Stimulated activated naive CD8-positive, alpha-beta T cell treated with anti-CD3 and anti-CD28 coated beads, Interleukin-15, Interleukin-2, amounts not matched to agents 100 ng/mL and 50 ng/mL, for 24 hours (primary cell): ENCODE measurements around the gene SELENOS.
"Not testable (repeated sequence)": the region's sequence is repeated elsewhere in the genome, so short reads cannot be mapped to it uniquely, and the experiment has no call there.

Experiments used
- H3K27ac Mint-ChIP-seq: one replicate; pipeline ENCODE4 v1.8.0; 2021; ENCODE audit warnings: mild to moderate bottlenecking, mixed read lengths
- H3K27me3 Mint-ChIP-seq: one replicate; pipeline ENCODE4 v1.8.0; 2021; ENCODE audit warnings: mixed read lengths
- H3K36me3 Mint-ChIP-seq: one replicate; pipeline ENCODE4 v1.8.0; 2021; ENCODE audit warnings: low read depth, mixed read lengths
- H3K4me1 Mint-ChIP-seq: one replicate; pipeline ENCODE4 v1.8.0; 2021; ENCODE audit warnings: low read depth, mixed read lengths
- H3K4me3 Mint-ChIP-seq: one replicate; pipeline ENCODE4 v1.8.0; 2021; ENCODE audit warnings: mild to moderate bottlenecking, mixed read lengths
- H3K9me3 Mint-ChIP-seq: one replicate; pipeline ENCODE4 v1.8.0; 2021; ENCODE audit warnings: mixed read lengths

Gene SELENOS

DNA sequence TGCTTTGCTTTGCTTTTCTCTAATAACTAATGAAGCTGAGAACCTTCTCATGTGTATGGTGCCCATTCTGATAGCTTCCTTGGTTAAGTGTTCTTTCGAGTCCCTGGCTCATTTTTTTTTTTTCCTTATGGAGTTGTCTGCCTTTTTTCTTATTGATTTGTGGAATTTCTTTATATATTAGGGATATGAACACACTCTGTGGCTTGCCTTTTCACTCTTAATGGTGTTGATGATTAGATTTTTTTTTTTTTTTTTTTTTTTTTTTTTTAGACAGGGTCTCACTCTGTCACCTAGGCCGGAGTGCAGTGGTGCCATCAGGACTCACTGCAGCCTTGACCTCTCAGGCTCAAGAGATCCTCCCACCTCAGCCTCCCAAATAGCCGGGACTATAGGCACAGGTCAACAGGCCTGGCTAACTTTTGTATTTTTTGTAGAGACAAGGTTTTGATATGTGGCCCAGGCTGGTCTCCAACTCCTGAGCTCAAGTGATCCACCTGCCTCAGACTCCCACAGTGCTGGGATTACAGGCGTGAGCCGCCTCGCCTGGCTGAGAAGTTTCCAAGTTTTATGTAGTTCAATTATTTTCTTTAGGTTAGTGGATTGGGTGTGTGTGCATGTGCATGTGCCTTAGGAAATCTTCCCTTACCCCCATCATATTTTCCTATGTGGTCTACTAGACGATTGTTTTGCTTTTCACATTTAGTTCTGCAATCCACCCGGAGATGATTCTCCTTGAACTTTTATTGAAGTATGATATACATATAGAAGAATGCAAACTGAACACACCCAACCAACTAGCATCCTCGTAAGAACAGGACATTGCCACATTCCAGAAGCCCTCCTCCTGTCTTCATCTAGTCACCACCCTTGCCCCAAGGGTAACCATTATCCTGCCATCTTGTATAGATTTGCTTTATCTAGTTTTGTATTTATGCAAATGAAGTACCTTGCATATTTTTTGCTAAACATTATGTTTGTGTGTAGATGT lies 19.4 kb upstream of the SELENOS start:
- Mint-ChIP-seq H3K36me3 (peaks cover 29% of the 10 kb centered on the region), H3K4me1 (peaks cover 35% of the 10 kb centered on the region), H3K27ac (no peak overlapping the region), H3K9me3 (no peaks in the 10 kb centered on the region), H3K4me3 (peak overlapping the region; percentile 98), H3K27me3 (no peaks in the 10 kb centered on the region)

DNA sequence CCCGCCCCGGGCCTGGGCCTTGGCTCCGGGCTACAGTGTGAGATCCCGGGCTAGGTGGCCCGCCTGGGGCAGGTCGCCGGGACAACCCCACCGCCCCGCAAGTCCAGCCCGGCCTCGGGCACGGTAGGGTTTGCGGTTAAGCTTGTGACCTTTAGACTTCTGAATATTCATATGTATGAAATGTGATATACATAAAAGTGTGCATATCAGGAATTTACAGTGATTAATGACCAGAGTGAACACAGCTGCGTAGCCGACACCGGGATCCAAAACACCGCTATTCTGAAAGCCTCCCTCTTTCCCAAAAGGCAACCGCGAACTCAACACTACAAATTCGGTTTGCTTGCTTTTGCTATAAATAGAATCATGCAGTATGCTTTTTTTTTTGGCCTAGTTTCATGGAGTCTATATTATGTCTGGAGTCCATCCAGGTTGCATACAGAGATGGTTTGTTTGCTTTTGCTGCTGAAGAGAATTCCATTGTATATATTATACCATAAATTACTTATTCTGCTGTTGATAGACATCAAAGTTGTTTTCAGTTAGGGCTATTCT lies 18.4 kb upstream of the SELENOS start:
- H3K9me3 Mint-ChIP-seq, result no peaks in the 10 kb centered on the region
- peak overlapping the region; percentile 91 for H3K27ac Mint-ChIP-seq
- peaks cover 40% of the 10 kb centered on the region for H3K4me1 Mint-ChIP-seq
- H3K27me3 Mint-ChIP-seq, result no peaks in the 10 kb centered on the region
- H3K4me3 Mint-ChIP-seq, result peak overlapping the region; percentile 98
- H3K36me3 Mint-ChIP-seq, result peaks cover 36% of the 10 kb centered on the region

DNA sequence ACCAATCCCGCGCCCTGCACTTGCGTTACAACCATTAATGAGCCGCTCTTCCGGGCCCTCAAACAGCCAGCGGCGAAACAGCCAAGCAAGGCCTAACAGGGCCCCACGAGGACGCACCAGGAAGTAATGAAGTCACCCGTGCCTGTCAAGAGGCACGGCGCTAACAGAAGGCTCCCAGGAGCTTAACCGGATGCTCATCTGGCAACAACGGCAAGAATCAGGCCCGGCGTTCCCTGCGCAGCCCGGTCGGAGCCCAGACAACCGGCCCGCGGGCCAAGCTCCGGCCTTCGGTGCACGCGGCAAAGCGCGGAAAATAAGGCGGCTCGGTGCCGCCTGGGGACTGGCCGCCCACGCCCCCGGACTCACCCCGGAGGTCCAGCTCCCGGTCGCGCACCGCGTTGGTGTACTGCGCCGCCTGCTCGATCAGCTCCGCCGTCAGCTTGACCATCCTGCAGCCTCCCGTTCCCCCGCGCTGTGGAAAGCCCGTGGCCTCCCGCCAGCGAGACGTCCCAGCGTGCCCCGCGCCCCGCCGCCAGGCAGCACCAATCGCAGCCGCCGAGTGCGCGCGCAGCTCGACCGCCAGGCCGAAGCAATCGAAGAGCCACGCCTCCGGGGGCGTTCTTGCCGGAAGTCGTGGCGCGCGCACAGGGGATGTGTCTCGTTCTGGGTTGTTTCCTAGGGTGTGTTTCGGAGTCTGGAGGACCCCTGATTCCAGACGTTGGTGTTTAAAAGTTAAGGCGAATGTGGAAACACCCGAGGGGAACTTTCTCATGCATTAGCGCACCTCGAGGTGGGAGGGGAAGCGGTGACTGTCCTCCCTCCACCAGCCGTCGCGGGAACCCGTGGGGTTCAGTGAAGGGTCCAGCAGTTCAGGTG lies 17.7 kb upstream of the SELENOS start, which contains the start of gene SNRPA1:
TSS of gene SNRPA1 (minus strand) at position 518 of the 876 bp plus-strand sequence. CDS start at position 448, 70 bp downstream.
- Mint-ChIP-seq H3K36me3 (peaks cover 43% of the 10 kb centered on the region), H3K4me1 (peaks cover 47% of the 10 kb centered on the region), H3K27me3 (no peaks in the 10 kb centered on the region), H3K27ac (peak within 1 kb of the TSS; percentile 99), H3K4me3 (peak within 1 kb of the TSS; percentile 98), H3K9me3 (no peaks in the 10 kb centered on the region)

DNA sequence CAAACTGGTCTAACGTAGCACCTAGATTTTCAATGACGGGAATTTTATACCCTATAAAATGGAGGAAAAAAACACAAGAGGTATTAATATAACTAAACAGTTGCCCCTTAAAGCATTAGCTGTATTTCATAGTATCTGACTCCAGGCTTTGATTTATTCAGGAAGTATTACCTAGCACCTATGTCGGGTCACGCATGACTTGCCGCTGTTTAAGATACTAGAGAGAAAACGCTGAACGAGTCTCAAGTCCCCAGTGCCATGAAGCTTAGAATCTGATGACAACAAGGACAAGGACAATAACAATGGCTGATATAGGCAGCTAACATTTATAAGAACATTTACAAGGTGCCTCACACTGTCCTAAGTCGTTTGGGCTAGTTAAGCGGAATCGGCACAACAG lies 15.8 kb upstream of the SELENOS start:
- no peaks in the 10 kb centered on the region for H3K9me3 Mint-ChIP-seq
- H3K4me1 Mint-ChIP-seq, result peaks cover 60% of the 10 kb centered on the region
- H3K27ac Mint-ChIP-seq, result peak overlapping the region; percentile 99
- H3K27me3 Mint-ChIP-seq, result no peaks in the 10 kb centered on the region
- H3K4me3 Mint-ChIP-seq, result peak overlapping the region; percentile 98
- H3K36me3 Mint-ChIP-seq, result peaks cover 60% of the 10 kb centered on the region

DNA sequence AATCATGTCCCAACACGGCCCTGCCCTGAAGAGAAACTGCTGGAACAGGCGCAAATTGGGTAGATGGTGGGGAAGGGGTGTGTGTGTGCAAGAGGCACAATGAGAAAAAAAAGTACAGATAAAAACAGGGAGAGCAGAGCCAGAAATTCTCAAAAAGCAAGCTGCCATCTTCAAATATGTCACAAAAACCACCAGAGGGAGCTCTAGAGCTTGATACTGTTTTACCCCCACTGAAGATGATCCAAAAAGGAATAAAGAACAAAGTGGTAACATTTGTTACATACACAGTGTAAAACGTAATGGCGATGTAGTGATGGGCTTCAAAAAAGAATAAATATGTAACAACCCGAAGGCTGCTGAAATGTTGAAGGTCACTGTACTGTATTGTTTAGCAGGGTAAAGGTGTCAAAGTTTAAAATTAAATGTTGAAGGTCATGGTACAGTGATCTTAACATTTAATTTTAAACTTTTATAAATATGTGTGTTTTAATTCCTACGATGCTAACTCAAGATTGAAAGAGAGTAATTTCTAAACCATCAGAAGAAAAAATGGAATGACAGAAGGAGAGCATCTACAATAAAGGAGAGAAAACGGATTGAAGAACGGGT lies 11.7 kb upstream of the SELENOS start:
- Mint-ChIP-seq H3K27ac (peak overlapping the region; percentile 2), H3K9me3 (no peaks in the 10 kb centered on the region), H3K4me1 (peaks cover 54% of the 10 kb centered on the region), H3K36me3 (peaks cover 92% of the 10 kb centered on the region), H3K4me3 (no peak overlapping the region), H3K27me3 (no peaks in the 10 kb centered on the region)

DNA sequence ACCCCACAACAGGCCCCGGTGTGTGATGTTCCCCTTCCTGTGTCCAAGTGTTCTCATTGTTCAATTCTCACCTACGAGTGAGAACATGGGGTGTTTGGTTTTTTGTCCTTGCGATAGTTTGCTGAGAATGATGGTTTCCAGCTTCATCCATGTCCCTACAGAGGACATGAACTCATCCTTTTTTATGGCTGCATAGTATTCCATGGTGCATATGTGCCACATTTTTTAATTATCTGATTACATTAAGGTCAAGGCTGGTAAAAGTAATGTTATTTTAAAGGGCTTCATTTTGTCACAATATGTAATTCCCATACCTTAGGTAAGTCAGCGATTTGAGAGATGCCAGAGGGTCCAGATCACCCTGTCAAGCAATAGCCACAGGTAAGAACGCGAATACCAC lies 10.1 kb upstream of the SELENOS start:
- H3K9me3 Mint-ChIP-seq, H3K4me3 Mint-ChIP-seq, H3K27me3 Mint-ChIP-seq: not testable (repeated sequence)
- H3K4me1 Mint-ChIP-seq, result peaks cover 40% of the 10 kb centered on the region
- peak overlapping the region; percentile 31 for H3K27ac Mint-ChIP-seq
- peaks cover 93% of the 10 kb centered on the region for H3K36me3 Mint-ChIP-seq

DNA sequence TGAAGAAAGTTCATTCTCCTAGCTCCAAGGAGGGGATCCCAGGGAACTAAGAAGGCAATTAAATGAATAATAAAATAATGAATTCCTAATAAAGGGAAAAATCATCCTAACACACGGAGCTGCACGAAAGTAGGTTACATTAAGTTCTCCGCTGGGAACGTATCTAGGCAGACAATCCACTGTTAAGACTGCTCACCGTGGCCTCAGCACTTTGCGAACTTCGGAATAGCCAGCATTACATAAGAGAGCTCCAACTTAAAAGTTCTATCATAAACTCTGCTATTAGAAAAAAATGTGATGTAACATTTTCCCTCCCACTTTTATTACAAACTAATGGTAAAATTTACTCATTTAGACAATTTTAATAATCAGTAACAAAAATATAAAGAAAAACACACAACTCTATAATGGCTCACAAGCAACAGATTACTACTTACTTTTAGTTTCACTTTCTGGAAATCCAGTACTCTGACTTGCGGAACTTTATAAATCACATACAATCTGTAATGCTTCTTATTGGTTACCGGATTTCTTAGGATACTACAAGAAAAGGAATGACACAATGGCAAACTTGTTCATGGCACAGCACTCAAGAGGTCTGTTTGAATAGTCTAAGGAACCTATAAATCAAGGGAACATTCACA lies 9.3 kb upstream of the SELENOS start:
- Mint-ChIP-seq H3K27me3 (no peaks in the 10 kb centered on the region), H3K36me3 (peaks cover 93% of the 10 kb centered on the region), H3K4me3 (no peak overlapping the region), H3K4me1 (peaks cover 33% of the 10 kb centered on the region), H3K27ac (no peak overlapping the region), H3K9me3 (no peaks in the 10 kb centered on the region)

DNA sequence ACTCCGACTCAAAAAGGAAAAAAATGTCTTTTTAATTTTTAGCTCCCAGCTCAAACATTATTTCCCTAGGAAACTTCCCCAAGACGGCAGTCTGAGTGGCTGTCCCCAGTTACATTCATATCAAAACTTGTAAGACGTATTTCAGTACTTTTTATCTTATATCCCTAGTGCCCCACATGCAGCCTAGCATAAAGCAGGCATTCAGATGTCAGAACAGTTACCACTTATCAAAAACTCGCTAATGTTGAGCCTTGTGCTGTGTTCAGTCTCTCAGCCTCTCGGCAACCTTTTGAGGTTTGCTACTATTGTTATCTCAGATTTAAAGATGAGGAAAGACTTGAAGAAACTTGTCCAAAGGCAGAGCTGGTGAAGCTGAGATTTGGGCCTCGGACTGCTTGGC lies 6.6 kb upstream of the SELENOS start:
- Mint-ChIP-seq H3K9me3 (no peaks in the 10 kb centered on the region), H3K27me3 (no peaks in the 10 kb centered on the region), H3K27ac (peak overlapping the region; percentile 19), H3K4me3 (no peak overlapping the region), H3K36me3 (peaks cover 92% of the 10 kb centered on the region), H3K4me1 (peaks cover 15% of the 10 kb centered on the region)

DNA sequence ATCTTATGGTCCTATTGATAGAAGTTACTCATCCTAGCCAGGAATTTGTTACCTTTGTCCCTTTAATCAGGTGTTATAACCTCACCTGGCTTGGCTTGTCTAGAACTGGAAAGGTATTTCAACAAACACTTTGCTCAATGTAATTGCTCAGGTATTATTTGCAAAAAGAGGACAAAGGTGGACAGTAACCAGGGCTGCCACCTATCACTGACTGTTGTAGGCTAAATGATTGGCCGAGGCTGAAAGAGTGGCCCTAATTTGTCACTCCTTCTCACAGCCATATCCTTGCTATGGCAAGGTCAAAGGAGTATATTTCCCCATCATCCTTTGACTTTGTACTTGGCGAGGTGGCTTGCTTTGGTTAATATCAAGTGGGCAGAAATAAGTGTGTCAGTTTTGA lies 2.7 kb upstream of the SELENOS start:
- H3K36me3 Mint-ChIP-seq, result peaks cover 65% of the 10 kb centered on the region
- no peak overlapping the region for H3K27ac Mint-ChIP-seq
- H3K4me3 Mint-ChIP-seq, result no peak overlapping the region
- H3K27me3 Mint-ChIP-seq, result no peaks in the 10 kb centered on the region
- H3K9me3 Mint-ChIP-seq, result no peaks in the 10 kb centered on the region
- H3K4me1 Mint-ChIP-seq, result peaks cover 26% of the 10 kb centered on the region

DNA sequence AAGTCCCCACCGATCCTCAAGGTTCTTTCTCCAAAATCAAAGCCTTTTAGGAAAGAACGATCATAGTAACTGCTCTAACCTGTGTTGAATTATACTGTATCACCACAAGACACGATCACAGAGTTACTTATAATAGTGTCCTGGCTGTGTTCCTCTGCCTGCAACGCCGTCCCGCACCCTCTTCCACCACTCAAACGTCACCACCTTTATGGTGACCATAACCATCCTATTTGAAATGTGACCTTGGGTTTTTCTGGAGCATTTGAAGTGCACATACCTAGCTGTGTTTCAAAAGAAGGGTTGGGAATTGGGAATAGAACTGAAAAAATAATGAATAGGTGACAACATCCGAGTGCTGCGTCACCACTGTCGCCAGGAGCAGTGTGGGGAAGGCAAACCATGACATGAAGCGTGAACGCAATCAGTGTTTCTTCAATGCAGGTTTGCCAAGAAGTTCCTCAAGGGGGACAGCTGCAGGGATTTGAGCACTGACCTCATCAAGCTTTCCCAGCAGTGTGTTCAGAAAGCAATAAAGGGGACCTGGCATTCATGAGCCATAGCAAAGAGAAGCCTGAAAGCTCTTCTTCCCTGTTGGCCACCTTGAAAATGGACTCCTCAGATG lies 769 bp upstream of the SELENOS start:
- Mint-ChIP-seq H3K9me3 (no peaks in the 10 kb centered on the region), H3K27ac (peak overlapping the region; percentile 69), H3K36me3 (peaks cover 65% of the 10 kb centered on the region)

DNA sequence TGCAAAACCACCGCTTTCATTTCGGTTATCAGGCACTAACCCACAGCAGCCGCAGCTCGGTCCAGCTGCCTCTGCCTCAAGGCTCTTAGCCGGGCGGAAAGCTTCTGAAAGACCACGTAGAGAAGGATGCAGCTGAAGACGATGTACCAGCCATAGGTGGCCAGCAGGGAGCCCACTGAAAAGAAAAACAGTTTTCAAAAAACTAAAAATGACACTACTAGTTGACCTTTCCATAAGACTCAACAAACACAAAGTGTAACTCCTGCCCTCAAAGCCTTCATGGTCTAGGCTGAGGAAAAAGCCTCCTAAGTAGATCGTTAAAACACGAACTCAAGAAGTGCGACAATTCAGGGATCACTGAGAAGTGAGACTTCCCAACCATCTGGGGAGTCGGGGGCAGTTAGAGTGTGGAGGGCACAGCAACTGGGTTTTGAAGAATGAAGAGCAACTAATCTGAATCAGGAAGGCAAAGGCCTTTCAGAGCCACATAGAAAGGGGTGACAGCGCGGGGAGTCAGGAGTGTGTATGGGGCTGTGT lies 716 bp downstream of the SELENOS start:
- H3K9me3 Mint-ChIP-seq, result no peaks in the 10 kb centered on the region
- peak overlapping the region; percentile 100 for H3K4me3 Mint-ChIP-seq
- H3K4me1 Mint-ChIP-seq, result peaks cover 30% of the 10 kb centered on the region
- H3K27me3 Mint-ChIP-seq, result no peaks in the 10 kb centered on the region
- peaks cover 64% of the 10 kb centered on the region for H3K36me3 Mint-ChIP-seq
- peak overlapping the region; percentile 99 for H3K27ac Mint-ChIP-seq

More for the DNA sequence above, 769 bp upstream of the SELENOS start:
- H3K27me3 Mint-ChIP-seq, result no peaks in the 10 kb centered on the region
- peak overlapping the region; percentile 85 for H3K4me3 Mint-ChIP-seq
- peaks cover 30% of the 10 kb centered on the region for H3K4me1 Mint-ChIP-seq

DNA sequence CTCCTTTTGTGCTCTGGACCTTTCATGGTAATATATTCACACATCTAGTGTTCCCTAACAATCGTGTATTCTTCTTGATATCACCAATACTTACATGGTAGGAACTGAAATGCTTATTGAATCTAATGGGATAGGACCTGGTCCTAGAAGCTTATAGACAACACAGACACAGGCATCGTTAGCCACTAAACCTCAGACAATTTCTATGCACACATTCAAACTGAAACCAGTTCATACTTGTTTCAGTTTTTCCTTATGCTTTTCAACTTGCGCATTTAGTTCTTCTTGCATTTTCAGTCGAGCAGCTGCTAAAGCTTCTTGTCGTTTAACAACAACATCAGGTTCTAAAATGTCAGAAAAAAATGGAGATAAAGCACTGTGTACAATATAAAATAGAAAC lies 2.3 kb downstream of the SELENOS start:
- Mint-ChIP-seq H3K36me3 (peaks cover 62% of the 10 kb centered on the region), H3K4me3 (peak overlapping the region; percentile 59), H3K9me3 (no peaks in the 10 kb centered on the region), H3K27ac (peak overlapping the region; percentile 17), H3K4me1 (peaks cover 30% of the 10 kb centered on the region), H3K27me3 (no peaks in the 10 kb centered on the region)

DNA sequence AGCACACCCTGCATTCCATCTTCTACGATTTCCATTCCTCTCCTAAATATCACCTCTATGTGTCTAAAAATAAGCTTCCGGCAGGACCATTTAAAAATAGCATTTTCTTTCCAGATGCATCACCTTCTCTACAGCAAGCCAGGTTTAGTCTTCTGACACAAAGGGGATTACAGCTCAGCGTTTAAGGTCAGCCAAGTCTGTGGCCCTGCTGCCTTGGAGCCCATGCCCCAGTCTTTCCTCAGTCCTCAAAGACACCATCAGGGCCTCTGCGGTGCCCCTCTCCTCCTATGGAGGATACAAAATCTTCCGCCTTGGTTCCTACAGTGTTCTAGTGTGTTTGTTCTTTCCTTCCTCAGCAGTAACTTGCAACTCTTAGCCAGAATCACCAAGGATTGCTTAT lies 3.8 kb downstream of the SELENOS start:
- Mint-ChIP-seq H3K27me3 (no peaks in the 10 kb centered on the region), H3K36me3 (peaks cover 60% of the 10 kb centered on the region), H3K4me1 (peaks cover 30% of the 10 kb centered on the region), H3K4me3 (no peak overlapping the region), H3K9me3 (no peaks in the 10 kb centered on the region), H3K27ac (no peak overlapping the region)
